HG02623 (cell line): Measurements from ENCODE around the gene DNAJC5G.
"Not testable (repeated sequence)": the region's sequence is repeated elsewhere in the genome, so short reads cannot be mapped to it uniquely, and the experiment has no call there.

Experiments used
- ATAC-seq: cut with Tn5 transposase; IDR thresholded peaks from one replicate; pipeline ENCODE4 v1.9.1; 2021; ENCODE audit warnings: moderate library complexity; ENCODE audit not compliant: unreplicated experiment

DNAJC5G gene

DNA sequence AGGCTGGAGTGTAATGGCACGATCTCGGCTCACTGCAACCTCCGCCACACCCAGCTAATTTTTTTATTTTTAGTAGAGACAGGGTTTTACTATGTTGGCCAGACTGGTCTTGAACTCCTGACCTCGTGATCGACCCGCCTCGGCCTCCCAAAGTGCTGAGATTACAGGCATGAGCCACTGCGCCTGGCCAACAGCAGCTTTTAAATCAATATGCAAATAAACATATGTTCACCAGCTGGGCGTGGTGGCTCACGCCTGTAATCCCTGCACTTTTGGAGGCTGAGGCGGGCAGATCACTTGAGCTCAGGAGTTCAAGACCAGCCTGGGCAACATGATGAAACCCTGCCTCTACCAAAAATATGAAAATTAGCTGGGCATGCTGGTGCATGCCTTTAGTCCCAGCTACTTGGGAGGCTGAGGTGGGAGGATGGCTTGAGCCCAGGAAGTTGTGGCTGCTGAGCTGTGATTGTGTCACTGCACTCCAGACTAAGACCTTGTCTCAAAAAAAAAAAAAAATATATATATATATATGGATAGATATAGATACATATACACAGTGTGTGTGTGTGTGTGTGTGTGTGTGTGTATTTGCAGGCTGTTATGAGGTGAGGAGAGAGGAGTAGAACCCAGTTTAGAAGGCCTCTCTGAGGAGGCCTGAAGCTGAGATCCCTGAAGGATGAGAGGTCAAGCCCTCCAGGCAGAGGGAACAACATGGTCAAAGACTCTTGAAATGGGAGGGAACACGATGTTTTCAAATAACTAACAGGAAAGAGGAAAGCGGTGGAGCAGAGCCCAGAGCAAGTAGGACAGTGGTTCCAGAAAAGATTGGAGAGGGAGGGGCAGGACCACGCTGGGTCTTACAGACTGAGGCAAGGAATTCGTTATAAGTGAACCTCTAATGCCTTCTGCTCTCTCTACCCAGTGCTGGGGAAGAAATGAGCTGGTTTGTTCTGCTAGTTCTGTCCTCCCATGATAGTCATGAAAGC lies 2.4 kb upstream of the DNAJC5G start:
- not testable (repeated sequence) for ATAC-seq

- no peak for ATAC-seq
Observed at GRCh38 chr2:27278010-27278409, 2.8 kb downstream of the DNAJC5G start.

GRCh38 chr2:27280826-27281225 lies 5.6 kb downstream of the DNAJC5G start:
- ATAC-seq, result no peak

GRCh38 chr2:27281442-27281841 lies 6.2 kb downstream of the DNAJC5G start:
- ATAC-seq, result no peak

DNA sequence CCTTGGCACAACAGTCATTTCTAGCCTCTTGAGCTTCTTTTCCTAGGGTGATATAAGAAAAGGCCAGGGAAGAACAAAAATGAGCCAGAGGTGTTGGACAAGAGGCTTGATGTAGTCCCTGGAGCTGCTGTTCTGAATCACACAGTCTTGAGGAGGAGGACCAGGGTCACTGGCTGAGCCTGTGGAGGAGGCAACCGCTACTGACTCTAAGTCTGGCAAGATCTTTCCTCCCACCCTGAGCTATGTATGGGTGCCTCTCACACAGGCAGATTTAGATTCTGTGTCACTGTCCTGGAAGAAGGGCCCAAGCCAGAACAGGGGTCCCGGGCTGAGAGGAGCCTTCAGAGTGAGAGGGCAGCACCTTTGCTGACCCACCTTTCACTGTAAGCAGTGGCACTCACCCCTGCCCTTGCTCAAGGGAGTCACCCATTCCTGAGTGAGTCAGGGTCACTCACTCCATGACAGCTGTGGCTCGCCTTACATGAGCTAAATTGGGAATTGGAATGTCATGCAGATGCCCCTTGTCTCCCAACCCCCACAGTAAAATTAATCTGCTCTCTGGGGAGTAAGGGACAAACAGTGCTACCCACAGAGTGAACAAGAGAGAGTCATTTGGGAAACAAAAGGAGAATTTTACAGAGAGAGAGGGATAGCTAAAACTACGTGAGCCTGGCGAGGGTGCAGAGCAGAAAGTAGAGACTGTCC lies 6.8 kb downstream of the DNAJC5G start, which contains the start of gene TRIM54:
TRIM54 (plus strand) TSS at position 575 of the 705 bp plus-strand sequence. CDS start 303 bp downstream, outside the sequence.
- no peak for ATAC-seq

GRCh38 chr2:27282892-27283291 lies 7.7 kb downstream of the DNAJC5G start:
- no peak for ATAC-seq

DNA sequence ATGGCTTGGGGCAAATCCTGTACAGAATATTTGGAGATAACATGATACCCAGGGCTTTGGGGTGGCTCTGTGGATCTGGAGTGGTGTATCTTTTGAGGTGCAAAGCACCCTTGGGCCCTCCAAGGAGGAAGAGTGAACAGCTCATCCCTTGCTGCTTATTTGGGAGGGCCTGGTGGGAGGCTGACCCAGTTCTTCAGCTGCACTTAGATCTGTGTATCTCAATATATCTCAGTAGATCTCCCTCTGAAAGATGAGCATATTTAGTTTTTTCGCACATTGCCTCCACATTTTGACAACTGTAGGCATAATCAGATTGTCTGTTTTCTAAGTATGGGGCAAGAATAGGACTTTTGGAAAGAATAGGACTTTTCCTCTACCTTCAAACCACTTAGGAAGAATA lies 9.8 kb downstream of the DNAJC5G start:
- no peak for ATAC-seq

DNA sequence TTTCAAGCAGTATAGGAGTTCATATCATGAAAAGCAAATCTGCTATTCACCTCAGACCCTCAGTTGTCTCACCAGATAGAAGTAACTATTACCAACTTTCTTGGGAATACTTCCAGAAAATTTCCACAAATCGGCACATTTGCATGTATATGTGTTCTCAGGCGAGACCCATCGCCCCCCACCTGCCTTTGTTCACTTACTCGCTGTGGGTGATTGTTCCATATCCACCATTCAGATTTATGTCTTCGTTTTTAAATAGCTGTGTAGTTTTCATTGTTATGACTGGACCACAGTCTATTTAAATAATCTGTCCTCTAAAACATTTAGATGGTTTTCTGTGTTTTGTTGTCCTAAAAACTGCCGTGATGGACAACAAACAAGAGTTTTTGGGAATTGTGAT lies 10.2 kb downstream of the DNAJC5G start:
- no peak for ATAC-seq

GRCh38 chr2:27288610-27289009 lies 13.4 kb downstream of the DNAJC5G start:
- ATAC-seq, result no peak

DNA sequence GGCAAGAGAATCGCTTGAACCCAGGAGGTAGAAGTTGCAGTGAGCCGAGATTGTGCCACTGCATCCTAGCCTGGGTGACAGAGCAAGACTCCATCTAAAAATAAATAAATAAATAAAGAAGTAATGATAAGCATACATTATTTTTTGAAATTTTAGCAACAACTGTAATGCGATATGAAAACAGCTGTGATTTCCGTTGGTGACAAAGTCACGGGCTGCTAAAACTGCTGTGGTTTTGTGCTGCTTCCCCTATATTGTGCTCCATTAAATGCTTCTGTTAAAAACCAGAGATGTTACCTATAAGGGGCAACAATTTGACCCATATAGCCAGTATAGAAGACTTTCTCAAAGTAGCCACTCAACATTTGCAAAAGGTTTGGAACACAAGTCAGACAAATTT lies 15.3 kb downstream of the DNAJC5G start:
- no peak for ATAC-seq

- no peak for ATAC-seq
Observed at GRCh38 chr2:27291865-27292264, 16.6 kb downstream of the DNAJC5G start.

DNA sequence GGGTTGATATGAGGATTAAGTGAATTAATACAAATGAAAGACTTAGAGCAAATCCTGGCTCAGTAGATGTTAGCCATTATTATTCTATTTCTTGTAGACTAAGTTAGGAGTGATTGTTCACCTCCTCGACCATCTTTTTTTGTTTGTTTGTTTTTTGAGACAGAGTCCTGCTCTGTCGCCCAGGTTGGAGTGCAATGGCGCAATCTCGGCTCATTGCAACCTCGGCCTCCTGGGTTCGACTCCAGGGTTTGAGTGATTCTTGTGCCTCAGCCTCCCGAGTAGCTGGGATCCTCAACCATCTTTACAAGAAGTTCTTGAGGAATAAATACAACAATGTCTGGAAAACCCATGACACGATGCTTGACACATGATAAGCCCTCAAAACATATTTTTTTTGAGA lies 19.7 kb downstream of the DNAJC5G start:
- ATAC-seq, result no peak

- no peak for ATAC-seq
Observed at GRCh38 chr2:27296481-27296880, 21.2 kb downstream of the DNAJC5G start.

GRCh38 chr2:27297195-27297594 lies 22.0 kb downstream of the DNAJC5G start:
- ATAC-seq, result no peak

- no peak for ATAC-seq
Observed at GRCh38 chr2:27298391-27299080, 23.3 kb downstream of the DNAJC5G start.

DNA sequence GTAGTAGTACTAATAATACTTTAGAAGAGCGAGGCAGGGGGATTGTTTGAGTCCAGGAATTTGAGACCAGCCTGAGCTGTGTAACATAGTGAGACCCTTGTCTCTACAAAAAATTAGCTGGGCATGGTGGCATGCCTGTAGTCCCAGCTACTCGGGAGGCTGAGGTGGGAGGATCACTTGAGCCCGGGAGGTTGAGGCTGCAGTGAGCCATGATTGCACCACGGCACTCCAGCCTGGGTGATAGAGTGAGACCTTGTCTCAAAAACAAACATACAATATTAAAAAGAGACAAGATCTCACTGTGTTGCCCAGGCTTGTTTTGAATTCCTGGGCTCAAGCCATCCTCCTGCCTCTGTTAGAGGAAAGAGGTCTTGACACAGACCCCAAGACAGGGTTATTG lies 25.4 kb downstream of the DNAJC5G start:
- ATAC-seq, result not testable (repeated sequence)

GRCh38 chr2:27303093-27304025 lies 28.1 kb downstream of the DNAJC5G start:
- no peak for ATAC-seq

GRCh38 chr2:27304488-27305240 lies 29.4 kb downstream of the DNAJC5G start:
- ATAC-seq, result no peak

- ATAC-seq, result no peak
Observed at GRCh38 chr2:27305516-27305915, 30.3 kb downstream of the DNAJC5G start.
